GM10266 (cell line): ENCODE measurements around the gene MAP1A.

Experiments used
- DNase-seq: peaks from one replicate; pipeline ENCODE4 v3.0.0; 2012; ENCODE audit errors: extremely low spot score
- TF ChIP-seq, protein P1 (sequence below): IDR thresholded peaks from 2 replicates; pipeline ENCODE4 v1.5.1; 2012; ENCODE audit warnings: mild to moderate bottlenecking, low read depth; ENCODE audit not compliant: control insufficient read depth, insufficient read depth; ENCODE audit errors: missing control alignments

Gene MAP1A

DNA sequence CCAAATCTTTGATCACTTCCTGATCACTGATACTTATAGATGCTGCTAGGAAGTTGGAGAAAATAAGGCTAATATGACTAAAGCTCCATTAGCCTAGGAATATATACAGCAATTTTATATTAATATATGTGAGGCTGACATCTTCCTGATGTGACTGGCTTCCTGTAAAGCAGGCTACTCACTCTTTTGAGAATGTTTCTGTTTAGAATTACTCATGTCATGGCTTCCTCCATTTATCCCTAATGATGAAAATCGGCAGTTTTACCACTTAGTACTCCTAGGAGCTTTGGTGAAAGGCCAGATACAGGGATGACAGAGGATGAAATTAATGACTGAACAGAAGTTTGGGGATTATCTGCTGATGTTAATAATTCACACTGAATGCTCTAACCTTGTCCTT, 3.9 kb upstream of the MAP1A start:
- TF ChIP-seq, protein P1, sequence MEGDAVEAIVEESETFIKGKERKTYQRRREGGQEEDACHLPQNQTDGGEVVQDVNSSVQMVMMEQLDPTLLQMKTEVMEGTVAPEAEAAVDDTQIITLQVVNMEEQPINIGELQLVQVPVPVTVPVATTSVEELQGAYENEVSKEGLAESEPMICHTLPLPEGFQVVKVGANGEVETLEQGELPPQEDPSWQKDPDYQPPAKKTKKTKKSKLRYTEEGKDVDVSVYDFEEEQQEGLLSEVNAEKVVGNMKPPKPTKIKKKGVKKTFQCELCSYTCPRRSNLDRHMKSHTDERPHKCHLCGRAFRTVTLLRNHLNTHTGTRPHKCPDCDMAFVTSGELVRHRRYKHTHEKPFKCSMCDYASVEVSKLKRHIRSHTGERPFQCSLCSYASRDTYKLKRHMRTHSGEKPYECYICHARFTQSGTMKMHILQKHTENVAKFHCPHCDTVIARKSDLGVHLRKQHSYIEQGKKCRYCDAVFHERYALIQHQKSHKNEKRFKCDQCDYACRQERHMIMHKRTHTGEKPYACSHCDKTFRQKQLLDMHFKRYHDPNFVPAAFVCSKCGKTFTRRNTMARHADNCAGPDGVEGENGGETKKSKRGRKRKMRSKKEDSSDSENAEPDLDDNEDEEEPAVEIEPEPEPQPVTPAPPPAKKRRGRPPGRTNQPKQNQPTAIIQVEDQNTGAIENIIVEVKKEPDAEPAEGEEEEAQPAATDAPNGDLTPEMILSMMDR, result no peak
- no peak for DNase-seq

DNA sequence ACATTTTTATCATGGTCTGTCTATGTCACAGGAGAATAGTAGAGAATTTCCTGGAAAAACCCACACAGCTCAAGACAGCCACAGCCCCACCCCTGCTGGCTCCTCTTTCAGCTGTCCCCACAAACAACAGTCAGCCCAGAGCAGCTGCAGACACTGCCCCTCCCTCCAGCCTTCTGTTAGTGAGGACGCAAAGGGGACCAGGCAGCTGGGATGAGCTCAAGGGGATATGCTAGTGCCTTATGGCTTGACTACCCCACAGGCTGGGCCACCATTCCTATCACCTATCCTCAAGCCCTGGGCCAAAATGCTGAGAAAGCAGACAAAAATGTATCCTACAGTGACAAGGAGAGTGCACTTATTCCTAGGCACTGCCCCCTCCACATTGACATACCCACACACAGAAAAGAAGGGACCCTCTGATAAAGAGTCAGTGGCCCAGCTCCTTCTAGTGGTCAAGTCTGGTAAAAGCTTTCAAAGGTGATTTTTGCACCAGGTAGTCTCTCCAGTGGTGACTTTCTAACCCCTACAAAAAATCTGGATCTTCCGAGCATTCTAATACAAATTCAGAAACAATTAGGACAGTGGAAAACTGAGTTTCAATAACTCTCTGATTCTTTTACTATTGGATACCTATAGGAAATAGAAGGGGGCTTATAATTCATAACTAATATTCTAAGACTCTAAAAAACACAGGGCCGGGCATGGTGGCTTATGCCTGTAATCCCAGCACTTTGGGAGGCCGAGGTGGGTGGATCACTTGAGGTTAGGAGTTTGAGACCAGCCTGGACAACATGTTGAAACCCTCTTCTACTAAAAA, 3.0 kb upstream of the MAP1A start:
- DNase-seq, result peak; percentile 35
- TF ChIP-seq, protein P1, result peak; percentile 59

DNA sequence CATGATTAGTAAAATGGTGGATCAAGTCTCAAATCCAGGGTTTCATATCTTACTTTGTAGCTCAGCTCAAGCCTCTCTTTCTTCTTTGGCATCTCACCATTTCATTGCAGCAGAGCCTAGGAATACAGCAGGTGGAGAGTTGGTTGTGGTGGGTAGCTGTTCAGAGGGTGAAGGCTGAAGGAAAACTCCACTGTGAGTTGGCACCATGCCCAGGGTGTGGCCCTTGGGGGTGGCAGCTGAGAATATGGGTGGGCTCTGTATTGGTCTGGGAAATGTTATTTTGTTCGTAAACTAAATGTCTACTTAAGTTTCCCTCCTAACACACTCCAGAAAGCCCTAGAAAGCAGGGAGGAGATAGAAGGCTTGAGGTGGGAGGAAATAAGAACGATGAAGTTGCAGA, 1.7 kb upstream of the MAP1A start:
- no peak for DNase-seq
- TF ChIP-seq, protein P1, result no peak

DNA sequence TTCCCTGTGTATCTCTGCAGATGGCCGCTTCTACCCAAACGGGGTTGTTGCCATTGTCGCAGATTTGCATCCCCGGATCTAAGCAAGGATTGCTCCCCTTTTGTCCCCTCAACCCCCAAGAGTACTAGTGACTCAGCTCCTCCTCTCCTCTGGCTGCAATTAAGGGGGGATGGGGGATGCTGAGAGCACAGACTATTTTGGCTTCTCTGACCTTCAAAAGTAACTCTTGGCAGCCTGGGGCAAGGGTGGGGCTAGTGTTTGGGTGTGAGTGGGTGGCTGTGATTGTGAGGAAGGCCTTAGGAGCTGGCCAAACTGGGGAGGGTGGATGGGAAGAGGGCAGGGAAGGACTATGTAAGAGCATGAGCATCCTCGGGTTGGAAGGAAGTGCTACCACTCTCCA, 1.2 kb upstream of the MAP1A start:
- DNase-seq, result no peak
- TF ChIP-seq, protein P1, result no peak

DNA sequence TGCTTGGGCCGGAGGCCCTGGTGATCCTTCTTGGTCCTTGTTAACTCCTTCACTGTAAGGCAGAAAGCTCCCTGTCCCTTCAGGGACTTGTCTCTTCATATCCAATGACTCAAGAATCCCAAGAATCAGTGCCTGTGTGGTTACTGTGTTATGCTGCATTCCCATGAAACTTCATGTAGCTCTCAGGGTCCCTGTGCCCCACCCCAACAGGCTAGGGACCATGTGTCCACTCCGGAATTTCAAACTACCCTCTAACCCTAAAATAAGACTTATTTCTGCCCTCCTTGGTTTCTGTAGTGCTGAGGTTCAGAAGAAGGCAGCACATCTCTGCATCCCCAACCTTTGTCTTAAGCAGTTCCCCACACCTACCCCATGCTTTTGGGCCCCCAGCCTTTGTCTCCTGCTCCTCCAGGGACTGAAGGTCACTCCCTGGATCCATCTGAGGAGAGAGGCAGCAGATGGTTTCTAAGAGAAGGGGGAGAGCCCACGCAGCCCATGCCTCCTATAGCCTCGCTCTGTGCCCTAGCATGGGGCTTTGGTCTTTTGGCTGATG, 531 bp upstream of the MAP1A start:
- TF ChIP-seq, protein P1, result no peak
- no peak for DNase-seq

DNA sequence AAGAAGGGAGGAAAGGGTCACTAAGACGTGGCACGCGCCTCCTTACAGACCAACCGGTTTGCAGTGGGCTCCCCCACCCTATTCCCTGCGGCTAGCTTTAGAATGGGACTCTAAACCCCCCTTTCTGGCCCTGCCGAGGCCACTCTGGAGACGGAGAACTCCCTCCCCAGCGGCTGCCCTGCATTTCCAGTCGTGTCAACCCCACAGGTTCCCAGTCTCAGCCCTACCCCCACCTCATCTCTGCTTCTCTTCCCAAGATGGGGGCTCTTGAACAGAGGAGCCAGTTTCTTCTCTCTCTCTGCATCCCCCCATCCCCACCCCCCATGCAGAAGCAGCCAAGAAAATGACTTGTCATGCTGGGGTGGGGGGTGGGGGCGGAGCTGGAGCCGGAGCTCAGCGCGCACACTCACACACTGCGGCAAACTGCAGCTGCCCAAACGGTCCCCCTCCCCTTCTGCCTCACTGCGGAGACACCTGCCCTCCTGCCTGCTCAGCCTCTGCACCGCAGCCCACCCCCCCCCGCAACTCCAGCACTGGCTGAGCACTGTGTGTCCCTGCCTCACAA, 871 bp downstream of the MAP1A start:
- TF ChIP-seq, protein P1, result no peak
- no peak for DNase-seq

DNA sequence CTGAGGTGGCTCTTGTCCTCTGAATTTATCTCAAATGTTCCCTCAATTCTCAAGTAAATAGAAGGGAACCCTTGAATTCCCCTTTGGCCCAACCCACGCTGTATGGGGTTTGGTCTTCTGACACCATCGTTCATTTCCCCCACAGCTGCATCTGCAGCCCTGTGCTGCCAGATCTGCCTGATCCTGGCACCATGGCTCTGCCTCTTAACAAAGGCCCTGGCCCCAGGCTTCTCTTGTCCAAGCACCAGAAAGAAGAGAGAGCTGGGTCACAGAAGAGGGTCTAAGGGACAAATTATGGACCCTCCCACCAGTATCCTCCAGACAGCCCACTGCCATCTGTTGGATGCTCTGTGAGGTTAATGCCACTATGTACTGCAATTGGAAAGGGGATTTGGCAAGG, 1.8 kb downstream of the MAP1A start:
- DNase-seq, result no peak
- TF ChIP-seq, protein P1, result no peak
